Measurements from ENCODE around the gene JMJD6. TPM values are rescaled to one million over a fixed set of nuclear protein-coding genes. Genes with fewer than 3 reads are reported as not detected.

JMJD6 gene
- total RNA-seq, 1 donor from 2014 or later: 39.0 TPM

DNA sequence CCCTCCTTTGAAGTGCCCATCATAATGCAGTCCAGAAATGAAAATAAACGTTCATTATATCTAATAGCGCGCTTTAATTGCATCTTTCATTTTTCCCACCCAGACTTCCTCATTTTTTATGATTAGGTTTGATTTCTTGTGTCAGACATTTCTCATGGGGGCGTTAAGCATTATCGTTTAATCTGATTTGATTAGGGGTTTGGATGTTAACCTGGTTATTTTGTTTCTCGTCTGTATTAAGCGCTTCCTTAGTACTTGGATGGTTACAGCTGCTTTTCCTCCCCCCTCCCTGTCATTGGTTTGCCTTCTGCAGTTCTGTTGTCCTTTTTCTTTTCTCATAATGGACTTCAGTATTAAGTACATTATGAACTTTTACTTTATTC is 12.1 kb upstream of the JMJD6 start:
- Mint-ChIP-seq H3K27me3 (ENCODE audit: unreplicated experiment) (peaks cover 13% of the 10 kb centered on the region), H3K4me1 (ENCODE audit: low read depth, unreplicated experiment) (peaks cover 17% of the 10 kb centered on the region), H3K4me3 (ENCODE audit: unreplicated experiment) (peak overlapping the region; percentile 90), H3K27ac (ENCODE audit: unreplicated experiment) (peak overlapping the region; percentile 99), H3K9me3 (ENCODE audit: unreplicated experiment) (peaks cover 10% of the 10 kb centered on the region), H3K36me3 (ENCODE audit: unreplicated experiment) (no peaks in the 10 kb centered on the region)
- DNase-seq: no peak
- TF ChIP-seq, protein P1, sequence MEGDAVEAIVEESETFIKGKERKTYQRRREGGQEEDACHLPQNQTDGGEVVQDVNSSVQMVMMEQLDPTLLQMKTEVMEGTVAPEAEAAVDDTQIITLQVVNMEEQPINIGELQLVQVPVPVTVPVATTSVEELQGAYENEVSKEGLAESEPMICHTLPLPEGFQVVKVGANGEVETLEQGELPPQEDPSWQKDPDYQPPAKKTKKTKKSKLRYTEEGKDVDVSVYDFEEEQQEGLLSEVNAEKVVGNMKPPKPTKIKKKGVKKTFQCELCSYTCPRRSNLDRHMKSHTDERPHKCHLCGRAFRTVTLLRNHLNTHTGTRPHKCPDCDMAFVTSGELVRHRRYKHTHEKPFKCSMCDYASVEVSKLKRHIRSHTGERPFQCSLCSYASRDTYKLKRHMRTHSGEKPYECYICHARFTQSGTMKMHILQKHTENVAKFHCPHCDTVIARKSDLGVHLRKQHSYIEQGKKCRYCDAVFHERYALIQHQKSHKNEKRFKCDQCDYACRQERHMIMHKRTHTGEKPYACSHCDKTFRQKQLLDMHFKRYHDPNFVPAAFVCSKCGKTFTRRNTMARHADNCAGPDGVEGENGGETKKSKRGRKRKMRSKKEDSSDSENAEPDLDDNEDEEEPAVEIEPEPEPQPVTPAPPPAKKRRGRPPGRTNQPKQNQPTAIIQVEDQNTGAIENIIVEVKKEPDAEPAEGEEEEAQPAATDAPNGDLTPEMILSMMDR (IDR thresholded peaks at IDR 0.05; ENCODE audit: partially characterized antibody, unreplicated experiment): no peak

- DNase-seq: peak; percentile 94
- TF ChIP-seq, protein P1 (IDR thresholded peaks at IDR 0.05; ENCODE audit: partially characterized antibody, unreplicated experiment): no peak
- no peaks in the 10 kb centered on the region for H3K36me3 Mint-ChIP-seq (ENCODE audit: unreplicated experiment)
- H3K9me3 Mint-ChIP-seq (ENCODE audit: unreplicated experiment): peaks cover 10% of the 10 kb centered on the region
- H3K4me3 Mint-ChIP-seq (ENCODE audit: unreplicated experiment): peak within 1 kb of the TSS; percentile 90
- H3K27ac Mint-ChIP-seq (ENCODE audit: unreplicated experiment): peak within 1 kb of the TSS; percentile 99
- peaks cover 20% of the 10 kb centered on the region for H3K4me1 Mint-ChIP-seq (ENCODE audit: low read depth, unreplicated experiment)
- H3K27me3 Mint-ChIP-seq (ENCODE audit: unreplicated experiment): peaks cover 13% of the 10 kb centered on the region
Observed at GRCh38 chr17:76737676-76738467, 11.5 kb upstream of the JMJD6 start, which contains the start of gene MFSD11. Gene MFSD11 (plus strand): TSS chr17:76738119. CDS start chr17:76738353, 234 bp downstream.

DNA sequence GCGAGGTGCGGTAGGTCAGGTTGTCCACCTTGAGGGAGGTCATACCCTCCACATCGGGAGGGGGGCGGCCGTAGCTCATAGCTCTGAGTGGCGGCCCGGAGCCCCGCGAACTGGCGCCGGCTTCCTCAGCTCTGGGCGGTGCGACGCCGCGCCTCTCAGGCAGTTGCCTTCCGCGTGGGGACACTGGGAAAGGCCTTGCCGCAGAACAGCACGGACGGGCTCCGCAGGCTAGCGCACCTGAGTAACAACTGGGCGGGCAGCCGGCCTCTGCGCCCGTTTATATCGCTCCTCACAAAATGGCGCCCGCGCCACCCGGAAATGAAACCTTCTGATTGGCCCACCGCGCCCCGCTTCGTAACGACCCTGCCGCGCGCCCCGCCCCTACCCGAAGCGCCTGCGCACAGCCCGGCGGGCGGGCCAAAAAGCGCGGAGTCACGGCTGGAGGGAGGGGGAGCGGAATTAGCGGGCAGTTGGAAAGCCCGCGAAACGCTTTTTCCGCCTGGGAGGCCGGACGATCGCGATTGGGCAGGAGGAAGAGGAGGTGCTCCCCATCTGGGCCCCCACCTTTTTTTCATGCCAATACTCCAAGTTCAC is 10.8 kb upstream of the JMJD6 start, which contains the start of gene SRSF2:
SRSF2 (minus strand) TSS at position 250 of the 594 bp plus-strand sequence; CDS start at position 79, 171 bp downstream.
- peak within 1 kb of the TSS; percentile 97 for H3K4me3 Mint-ChIP-seq (ENCODE audit: unreplicated experiment)
- TF ChIP-seq, protein P1 (IDR thresholded peaks at IDR 0.05; ENCODE audit: partially characterized antibody, unreplicated experiment): no peak
- no peaks in the 10 kb centered on the region for H3K36me3 Mint-ChIP-seq (ENCODE audit: unreplicated experiment)
- DNase-seq: peak; percentile 98
- peaks cover 13% of the 10 kb centered on the region for H3K27me3 Mint-ChIP-seq (ENCODE audit: unreplicated experiment)
- peaks cover 10% of the 10 kb centered on the region for H3K9me3 Mint-ChIP-seq (ENCODE audit: unreplicated experiment)
- peak within 1 kb of the TSS; percentile 99 for H3K27ac Mint-ChIP-seq (ENCODE audit: unreplicated experiment)
- H3K4me1 Mint-ChIP-seq (ENCODE audit: low read depth, unreplicated experiment): peaks cover 20% of the 10 kb centered on the region

- Mint-ChIP-seq H3K27ac (ENCODE audit: unreplicated experiment) (peak overlapping the region; percentile 94), H3K9me3 (ENCODE audit: unreplicated experiment) (peaks cover 10% of the 10 kb centered on the region), H3K4me1 (ENCODE audit: low read depth, unreplicated experiment) (peaks cover 19% of the 10 kb centered on the region), H3K27me3 (ENCODE audit: unreplicated experiment) (peaks cover 13% of the 10 kb centered on the region), H3K4me3 (ENCODE audit: unreplicated experiment) (peak overlapping the region; percentile 97), H3K36me3 (ENCODE audit: unreplicated experiment) (no peaks in the 10 kb centered on the region)
- TF ChIP-seq, protein P1 (IDR thresholded peaks at IDR 0.05; ENCODE audit: partially characterized antibody, unreplicated experiment): no peak
- peak; percentile 86 for DNase-seq
Observed at GRCh38 chr17:76736349-76737081, 10.1 kb upstream of the JMJD6 start.
